DOHH2 (cell line): ENCODE measurements around the gene TTR.

Experiments
- H3F3A ChIP-seq: fragments of 200-600 bp; sonication (generic), shearing (Covaris generic); 2 replicates; pipeline ENCODE4 v1.6.0; 2016; ENCODE audit warnings: antibody characterized with exemption, mild to moderate bottlenecking; ENCODE audit not compliant: control insufficient read depth, insufficient read depth
- H3K27ac ChIP-seq: fragments of 200-600 bp; sonication (generic); 2 replicates; pipeline ENCODE4 v1.5.1; 2014; ENCODE audit warnings: low read depth, mild to moderate bottlenecking, low read length, moderate library complexity
- H3K27me3 ChIP-seq: fragments of 200-600 bp; sonication (generic); 2 replicates; pipeline ENCODE4 v1.6.1; 2014; ENCODE audit warnings: mild to moderate bottlenecking, low read length, mixed read lengths; ENCODE audit not compliant: control insufficient read depth
- H3K36me3 ChIP-seq: fragments of 200-600 bp; sonication (generic); 2 replicates; pipeline ENCODE4 v1.6.1; 2014; ENCODE audit warnings: mild to moderate bottlenecking, low read length, moderate library complexity, mixed read lengths; ENCODE audit not compliant: control insufficient read depth
- H3K4me1 ChIP-seq: fragments of 200-600 bp; sonication (generic); 2 replicates; pipeline ENCODE4 v1.6.1; 2014; ENCODE audit warnings: mild to moderate bottlenecking, low read length, mixed read lengths; ENCODE audit not compliant: control insufficient read depth
- H3K4me2 ChIP-seq: fragments of 200-600 bp; sonication (generic); 2 replicates; pipeline ENCODE4 v1.6.0; 2014; ENCODE audit warnings: mild to moderate bottlenecking, low read length, moderate library complexity
- H3K4me3 ChIP-seq: fragments of 200-600 bp; sonication (generic); 2 replicates; pipeline ENCODE4 v1.5.1; 2014; ENCODE audit warnings: mild to moderate bottlenecking, low read length, mixed read lengths
- H3K79me2 ChIP-seq: fragments of 200-600 bp; sonication (generic); 2 replicates; pipeline ENCODE4 v1.6.1; 2014; ENCODE audit warnings: mild to moderate bottlenecking, low read length, mixed read lengths; ENCODE audit not compliant: control insufficient read depth
- H3K9me2 ChIP-seq: fragments of 200-600 bp; sonication (generic); replicated peaks from 2 replicates; pipeline ENCODE4 v1.6.1; 2014; ENCODE audit warnings: mild to moderate bottlenecking, low read length, mixed read lengths; ENCODE audit not compliant: control insufficient read depth
- H3K9me3 ChIP-seq: fragments of 200-600 bp; sonication (generic); 2 replicates; pipeline ENCODE4 v1.6.1; 2014; ENCODE audit warnings: antibody characterized with exemption, low read length, mixed read lengths; ENCODE audit not compliant: control insufficient read depth, insufficient read depth
- H4K20me1 ChIP-seq: fragments of 200-600 bp; sonication (generic); 2 replicates; pipeline ENCODE4 v1.6.0; 2014; ENCODE audit warnings: low read depth, mild to moderate bottlenecking, antibody characterized with exemption, low read length, moderate library complexity; ENCODE audit not compliant: control insufficient read depth, insufficient read depth
- EZH2phosphoT487 ChIP-seq: fragments of 200-600 bp; sonication (generic); IDR thresholded peaks from 2 replicates; pipeline ENCODE4 v1.6.1; 2017; ENCODE audit warnings: borderline replicate concordance, mild to moderate bottlenecking, antibody characterized with exemption, low read length, moderate library complexity, mixed read lengths
- TF ChIP-seq, protein P1 (sequence below): fragments of 200-600 bp; sonication (generic); IDR thresholded peaks from one replicate; pipeline ENCODE4 v1.5.1; 2014; ENCODE audit warnings: antibody characterized with exemption, mild to moderate bottlenecking, low read depth, low read length; ENCODE audit not compliant: poor library complexity, severe bottlenecking

TTR gene

DNA sequence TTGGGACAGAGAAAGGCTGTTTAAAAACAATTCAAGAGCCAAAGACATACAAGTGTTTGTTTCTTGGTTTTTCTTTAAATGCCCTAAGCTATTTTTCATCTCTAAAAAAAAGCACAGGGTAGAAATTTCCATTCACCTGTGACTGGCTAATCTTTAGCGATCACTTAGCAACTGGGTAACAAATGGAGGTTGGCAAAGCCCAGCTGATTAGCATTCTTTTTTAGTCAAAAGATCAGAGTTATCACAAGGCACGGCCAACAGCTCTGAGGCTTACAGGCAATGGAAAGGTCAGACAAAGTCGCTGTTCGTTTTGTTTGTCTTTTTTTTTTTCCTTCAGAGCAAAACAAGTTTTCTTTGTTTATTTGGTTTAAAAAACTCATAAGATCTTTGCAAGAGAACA lies 29.0 kb upstream of the TTR start:
- no peaks in the 10 kb centered on the region for H3K36me3 ChIP-seq
- TF ChIP-seq EZH2phosphoT487, result no peak
- TF ChIP-seq, protein P1, sequence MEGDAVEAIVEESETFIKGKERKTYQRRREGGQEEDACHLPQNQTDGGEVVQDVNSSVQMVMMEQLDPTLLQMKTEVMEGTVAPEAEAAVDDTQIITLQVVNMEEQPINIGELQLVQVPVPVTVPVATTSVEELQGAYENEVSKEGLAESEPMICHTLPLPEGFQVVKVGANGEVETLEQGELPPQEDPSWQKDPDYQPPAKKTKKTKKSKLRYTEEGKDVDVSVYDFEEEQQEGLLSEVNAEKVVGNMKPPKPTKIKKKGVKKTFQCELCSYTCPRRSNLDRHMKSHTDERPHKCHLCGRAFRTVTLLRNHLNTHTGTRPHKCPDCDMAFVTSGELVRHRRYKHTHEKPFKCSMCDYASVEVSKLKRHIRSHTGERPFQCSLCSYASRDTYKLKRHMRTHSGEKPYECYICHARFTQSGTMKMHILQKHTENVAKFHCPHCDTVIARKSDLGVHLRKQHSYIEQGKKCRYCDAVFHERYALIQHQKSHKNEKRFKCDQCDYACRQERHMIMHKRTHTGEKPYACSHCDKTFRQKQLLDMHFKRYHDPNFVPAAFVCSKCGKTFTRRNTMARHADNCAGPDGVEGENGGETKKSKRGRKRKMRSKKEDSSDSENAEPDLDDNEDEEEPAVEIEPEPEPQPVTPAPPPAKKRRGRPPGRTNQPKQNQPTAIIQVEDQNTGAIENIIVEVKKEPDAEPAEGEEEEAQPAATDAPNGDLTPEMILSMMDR, result no peak
- no peaks in the 10 kb centered on the region for H3K9me2 ChIP-seq
- H4K20me1 ChIP-seq, result no peaks in the 10 kb centered on the region
- H3K4me1 ChIP-seq, result no peaks in the 10 kb centered on the region
- H3F3A ChIP-seq, result no peaks in the 10 kb centered on the region
- H3K79me2 ChIP-seq, result no peaks in the 10 kb centered on the region
- H3K27me3 ChIP-seq, result no peaks in the 10 kb centered on the region; the same call in 1 of the 2 replicates
- no peak overlapping the region for H3K27ac ChIP-seq
- no peak overlapping the region for H3K4me2 ChIP-seq
- no peaks in the 10 kb centered on the region for H3K9me3 ChIP-seq
- no peak overlapping the region for H3K4me3 ChIP-seq

DNA sequence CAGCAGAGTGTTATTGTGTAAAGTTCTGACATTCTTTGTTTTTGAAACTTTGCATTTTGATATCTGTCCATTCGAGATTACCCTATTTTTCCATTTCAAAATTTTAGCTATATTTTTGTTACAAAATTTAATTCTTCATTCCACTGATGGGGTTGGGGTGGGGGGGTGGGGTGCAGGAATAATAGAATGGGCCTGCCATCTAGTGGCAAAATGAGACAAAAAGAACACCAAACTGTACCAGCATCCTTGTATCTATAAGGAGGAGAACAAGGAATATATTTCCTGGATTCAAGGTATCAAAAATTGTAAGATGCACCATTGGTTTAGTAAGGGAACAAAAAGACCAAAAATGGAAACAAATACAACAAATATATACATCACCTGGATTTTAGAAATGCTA lies 27.9 kb upstream of the TTR start:
- H3K79me2 ChIP-seq, result no peaks in the 10 kb centered on the region

DNA sequence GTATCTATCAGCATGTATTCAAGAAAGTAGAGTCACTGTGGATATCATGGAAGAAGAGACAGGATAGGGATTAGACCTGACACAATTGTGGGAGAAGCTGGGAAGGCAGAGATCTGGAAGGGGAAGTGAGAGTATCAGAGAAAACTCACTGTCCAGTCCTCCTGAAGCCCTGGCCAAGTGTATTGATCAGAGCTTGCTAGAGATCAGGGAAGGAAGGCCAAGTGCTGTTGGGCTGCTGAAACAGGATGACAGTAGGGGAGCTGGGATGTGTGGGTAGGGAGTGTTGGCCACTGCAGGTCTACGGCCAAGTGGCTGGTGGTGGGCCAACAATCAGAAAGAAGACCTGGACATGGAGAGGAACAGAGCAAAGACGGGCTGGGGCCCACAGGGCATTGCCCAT lies 26.3 kb upstream of the TTR start:
- Histone ChIP-seq H3K4me2 (no peak overlapping the region), H3K4me3 (no peak overlapping the region), H3K79me2 (no peaks in the 10 kb centered on the region), H3K4me1 (no peaks in the 10 kb centered on the region), H3K9me2 (no peaks in the 10 kb centered on the region), H3K36me3 (no peaks in the 10 kb centered on the region), H4K20me1 (no peaks in the 10 kb centered on the region), H3F3A (no peaks in the 10 kb centered on the region), H3K9me3 (no peaks in the 10 kb centered on the region), H3K27me3 (no peaks in the 10 kb centered on the region; the same call in 1 of the 2 replicates), H3K27ac (no peak overlapping the region)
- no peak for TF ChIP-seq EZH2phosphoT487
- TF ChIP-seq, protein P1, result no peak

More for the DNA sequence above, 27.9 kb upstream of the TTR start:
- Histone ChIP-seq H3K9me3 (no peaks in the 10 kb centered on the region), H3F3A (no peaks in the 10 kb centered on the region), H3K4me3 (no peak overlapping the region), H3K4me2 (no peak overlapping the region), H3K27ac (no peak overlapping the region), H3K36me3 (no peaks in the 10 kb centered on the region), H3K9me2 (no peaks in the 10 kb centered on the region), H4K20me1 (no peaks in the 10 kb centered on the region), H3K4me1 (no peaks in the 10 kb centered on the region), H3K27me3 (no peaks in the 10 kb centered on the region; the same call in 1 of the 2 replicates)
- TF ChIP-seq, protein P1, result no peak
- no peak for TF ChIP-seq EZH2phosphoT487
